H1 (cell line): Measurements from ENCODE around the gene ANO6. TPM values are rescaled to one million over a fixed set of nuclear protein-coding genes. Genes with fewer than 3 reads are reported as not detected.

Experiments
- CTCF ChIA-PET: fragments of 300-600 bp; sonication (Branson Sonifier 250); formaldehyde crosslinking; loops from one replicate; lab custom pipeline; 2021; ENCODE audit not compliant: partially characterized antibody; lab: Charles Lee
- POLR2A ChIA-PET: fragments of 300-600 bp; sonication (Branson Sonifier 250); formaldehyde crosslinking; loops from one replicate; lab custom pipeline; 2021; ENCODE audit warnings: inconsistent platforms; ENCODE audit not compliant: partially characterized antibody; lab: Charles Lee
- DNase-seq, 2 experiments: peaks; one replicate each; pipeline versions ENCODE4 v3.0.0 to v3.0.0-alpha.2; 2010 to 2022; ENCODE audit warnings: low spot score in 2 of 2, low read depth in 1 of 2, mixed read lengths in 1 of 2
- FAIRE-seq: peaks from 2 replicates; lab custom pipeline; 2011; peaks lifted over from hg19 to GRCh38; lab: Jason Lieb, UNC
- H2AFZ ChIP-seq: 2 replicates; pipeline ENCODE4 v1.8.1; 2012; ENCODE audit warnings: low read length, inconsistent platforms
- H2AK5ac ChIP-seq: 2 replicates; pipeline ENCODE4 v1.6.1; 2013; ENCODE audit warnings: low read depth, low read length
- H2BK120ac ChIP-seq: replicated peaks from 2 replicates; pipeline ENCODE3; 2013; ENCODE audit warnings: low read depth, low read length, inconsistent platforms
- H2BK12ac ChIP-seq: 2 replicates; pipeline ENCODE4 v1.6.1; 2013; ENCODE audit warnings: low read depth, low read length
- H2BK15ac ChIP-seq: 2 replicates; pipeline ENCODE4 v1.6.1; 2013; ENCODE audit warnings: low read length
- H2BK20ac ChIP-seq: 2 replicates; pipeline ENCODE4 v1.6.1; 2013; ENCODE audit warnings: low read length
- H2BK5ac ChIP-seq: 2 replicates; pipeline ENCODE4 v1.6.1; 2013; ENCODE audit warnings: low read depth, low read length
- H3K14ac ChIP-seq: 2 replicates; pipeline ENCODE4 v1.6.1; 2013; ENCODE audit warnings: inconsistent platforms; ENCODE audit not compliant: insufficient read length
- H3K18ac ChIP-seq: 2 replicates; pipeline ENCODE4 v1.6.1; 2013; ENCODE audit warnings: low read length; ENCODE audit errors: extremely low read depth
- H3K23ac ChIP-seq: 2 replicates; pipeline ENCODE4 v1.6.1; 2013; ENCODE audit warnings: inconsistent platforms; ENCODE audit not compliant: insufficient read length
- H3K23me2 ChIP-seq: 2 replicates; pipeline ENCODE4 v1.6.1; 2013; ENCODE audit warnings: low read depth, low read length
- H3K27ac ChIP-seq: 2 replicates; pipeline ENCODE4 v1.6.1; 2011; ENCODE audit warnings: low read depth, low read length, inconsistent platforms
- H3K27me3 ChIP-seq, 4 experiments: replicated peaks in 1 of 4; 1 replicate in 1 of 4; 2 replicates in 3 of 4; pipeline versions ENCODE4 v1.6.1 to v1.8.1; 2011 to 2013; ENCODE audit warnings: low read length in 3 of 4, mild to moderate bottlenecking in 3 of 4, inconsistent platforms in 2 of 4, mixed read lengths in 2 of 4, moderate library complexity in 1 of 4; ENCODE audit not compliant: control insufficient read depth in 3 of 4, insufficient read depth in 3 of 4; ENCODE audit errors: extremely low read depth in 1 of 4
- H3K36me3 ChIP-seq, 4 experiments: 2 replicates each; pipeline versions ENCODE4 v1.6.1 to v1.8.1; 2011 to 2013; ENCODE audit warnings: mild to moderate bottlenecking in 4 of 4, low read length in 3 of 4, moderate library complexity in 2 of 4, control low read depth in 1 of 4, inconsistent platforms in 1 of 4; ENCODE audit not compliant: insufficient read depth in 4 of 4, control insufficient read depth in 2 of 4
- H3K4ac ChIP-seq: replicated peaks from 2 replicates; pipeline ENCODE3; 2013; ENCODE audit warnings: low read length, low read depth, mixed read lengths, inconsistent platforms; ENCODE audit not compliant: insufficient read length
- H3K4me1 ChIP-seq, 4 experiments: replicated peaks in 1 of 4; 1 replicate in 1 of 4; 2 replicates in 3 of 4; pipeline versions ENCODE4 v1.6.1 to v1.8.1; 2011 to 2013; ENCODE audit warnings: low read length in 3 of 4, inconsistent platforms in 2 of 4, mixed read lengths in 1 of 4; ENCODE audit not compliant: insufficient read depth in 4 of 4, control insufficient read depth in 3 of 4
- H3K4me2 ChIP-seq, 2 experiments: 2 replicates each; pipeline versions ENCODE4 v1.6.1 to v1.8.1; 2011 to 2013; ENCODE audit warnings: low read depth in 2 of 2, low read length in 2 of 2, control low read depth in 1 of 2, inconsistent platforms in 1 of 2, mild to moderate bottlenecking in 1 of 2; ENCODE audit not compliant: insufficient read depth in 1 of 2
- H3K4me3 ChIP-seq, 4 experiments: fragments of 200-600, 300-600 bp in 1 of 4; sonication (generic), shearing (Covaris generic), sonication (Bioruptor Twin) in 1 of 4; 2 replicates each; pipeline versions ENCODE4 v1.5.1 to v1.8.1; 2011 to 2016; ENCODE audit warnings: low read length in 4 of 4, low read depth in 3 of 4, control low read depth in 2 of 4, inconsistent platforms in 2 of 4, mild to moderate bottlenecking in 2 of 4, mixed read lengths in 1 of 4, moderate library complexity in 1 of 4; ENCODE audit not compliant: insufficient read depth in 2 of 4; ENCODE audit errors: extremely low read depth in 1 of 4
- H3K56ac ChIP-seq: replicated peaks from 2 replicates; pipeline ENCODE3; 2013; ENCODE audit warnings: low read depth, mild to moderate bottlenecking, mixed read lengths, low read length, inconsistent platforms; ENCODE audit not compliant: insufficient read length
- H3K79me1 ChIP-seq: 2 replicates; pipeline ENCODE4 v1.6.1; 2013; ENCODE audit warnings: low read depth, low read length, control low read depth
- H3K79me2 ChIP-seq, 2 experiments: 2 replicates each; pipeline versions ENCODE4 v1.6.1 to v1.8.1; 2012 to 2013; ENCODE audit warnings: low read length in 2 of 2, mild to moderate bottlenecking in 2 of 2, inconsistent platforms in 1 of 2; ENCODE audit not compliant: insufficient read depth in 2 of 2, control insufficient read depth in 1 of 2
- H3K9ac ChIP-seq, 4 experiments: replicated peaks in 1 of 4; 1 replicate in 1 of 4; 2 replicates in 3 of 4; pipeline versions ENCODE4 v1.6.1 to v1.8.1; 2011 to 2013; ENCODE audit warnings: low read depth in 3 of 4, low read length in 3 of 4, control low read depth in 2 of 4, mild to moderate bottlenecking in 2 of 4, moderate library complexity in 2 of 4, inconsistent platforms in 1 of 4; ENCODE audit errors: extremely low read depth in 1 of 4
- H3K9me3 ChIP-seq, 2 experiments: 2 replicates each; pipeline versions ENCODE4 v1.6.1 to v1.8.1; 2012 to 2013; ENCODE audit warnings: mild to moderate bottlenecking in 2 of 2, moderate library complexity in 2 of 2, control low read depth in 1 of 2, inconsistent platforms in 1 of 2, low read depth in 1 of 2, low read length in 1 of 2, mixed read lengths in 1 of 2; ENCODE audit not compliant: insufficient read depth in 2 of 2
- H4K20me1 ChIP-seq, 2 experiments: replicated peaks in 1 of 2; 2 replicates each; pipeline versions ENCODE3 to v1.8.1; 2011 to 2013; ENCODE audit warnings: inconsistent platforms in 2 of 2, low read length in 2 of 2, mild to moderate bottlenecking in 1 of 2; ENCODE audit not compliant: insufficient read depth in 2 of 2, control insufficient read depth in 1 of 2
- H4K5ac ChIP-seq: 2 replicates; pipeline ENCODE4 v1.6.1; 2013; ENCODE audit warnings: low read length, low read depth, mixed read lengths, inconsistent platforms; ENCODE audit not compliant: insufficient read length
- H4K8ac ChIP-seq: 2 replicates; pipeline ENCODE4 v1.8.0; 2013; ENCODE audit warnings: mild to moderate bottlenecking, moderate library complexity, low read length, inconsistent platforms; ENCODE audit not compliant: insufficient read depth; ENCODE audit errors: extremely low read depth
- H4K91ac ChIP-seq: replicated peaks from 2 replicates; pipeline ENCODE3; 2013; ENCODE audit warnings: low read length, mixed read lengths, inconsistent platforms; ENCODE audit not compliant: insufficient read length
- ATF3 ChIP-seq: IDR thresholded peaks from 2 replicates; pipeline ENCODE4 v1.6.1; 2011; ENCODE audit warnings: low read depth, mild to moderate bottlenecking, low read length; ENCODE audit not compliant: insufficient read depth
- BCL11A ChIP-seq, 2 experiments: IDR thresholded peaks; one replicate each; pipeline ENCODE4 v1.6.1; 2011; ENCODE audit warnings: low read depth in 2 of 2, low read length in 2 of 2, mild to moderate bottlenecking in 2 of 2
- BRCA1 ChIP-seq: IDR thresholded peaks from 2 replicates; pipeline ENCODE4 v1.6.1; 2012; ENCODE audit warnings: low read depth, low read length, improper control_type of control experiment
- CBX5 ChIP-seq: fragments of 300-800, 300-1000 bp; sonication (generic); IDR thresholded peaks from 2 replicates; pipeline ENCODE4 v1.7.1; 2016; ENCODE audit warnings: antibody characterized with exemption, low read length, low read depth
- HDAC6 ChIP-seq: IDR thresholded peaks from one replicate; pipeline ENCODE4 v1.7.1; 2012; ENCODE audit warnings: low read depth, mild to moderate bottlenecking, inconsistent platforms, low read length, moderate library complexity
- JUN ChIP-seq: IDR thresholded peaks from 2 replicates; pipeline ENCODE4 v1.6.1; 2011; ENCODE audit warnings: low read depth, mild to moderate bottlenecking, improper control_type of control experiment, low read length
- PHF8 ChIP-seq: fragments of 200-600 bp; sonication (generic); conservative IDR thresholded peaks from 2 replicates; pipeline ENCODE4 v1.7.1; 2012; ENCODE audit warnings: low read depth, mild to moderate bottlenecking, inconsistent platforms, low read length, moderate library complexity
- RFX5 ChIP-seq: IDR thresholded peaks from 2 replicates; pipeline ENCODE4 v1.6.1; 2011; ENCODE audit warnings: low read depth, low read length, improper control_type of control experiment, borderline replicate concordance
- SP1 ChIP-seq: IDR thresholded peaks from 2 replicates; pipeline ENCODE4 v1.6.1; 2011; ENCODE audit warnings: low read depth, low read length
- TAF7 ChIP-seq: optimal IDR thresholded peaks from 2 replicates; pipeline ENCODE3; 2011; ENCODE audit warnings: low read depth, mild to moderate bottlenecking, inconsistent platforms, low read length, moderate library complexity, borderline replicate concordance
- TBP ChIP-seq: IDR thresholded peaks from 2 replicates; pipeline ENCODE4 v1.6.1; 2011; ENCODE audit warnings: low read depth, low read length, improper control_type of control experiment
- WGBS, 2 experiments: shearing (Covaris generic) in 1 of 2; methylation state at CpG; one replicate each; pipeline versions ENCODE4 v1.1.6 to v1.1.7; 2013 to 2015; ENCODE audit warnings: low lambda C conversion rate in 2 of 2, mixed read lengths in 2 of 2, inconsistent platforms in 1 of 2, low coverage in 1 of 2, missing lambda C conversion rate in 1 of 2; ENCODE audit not compliant: insufficient replicate concordance in 2 of 2, insufficient coverage in 1 of 2, insufficient read length in 1 of 2; ENCODE audit errors: extremely low coverage in 1 of 2, missing lambda C conversion rate in 1 of 2; 5-methylcytosine and 5-hydroxymethylcytosine counted together
- polyA plus RNA-seq, 7 experiments: library from polyadenylated mRNA; depleted of rRNA in 3 of 7; stranded (reverse) in 5 of 7; unstranded in 2 of 7; fragments of >200 nt in 5 of 7; fragments of 200-250 nt in 2 of 7; gene quantifications; 1 replicate in 5 of 7; 2 replicates in 1 of 7; 4 replicates in 1 of 7; pipeline versions ENCODE4 v1.2.1 to v1.2.3, GENCODE V29; 2011 to 2013; ENCODE audit warnings: missing spikeins in 2 of 7, mixed read lengths in 2 of 7
- total RNA-seq: library from RNA; stranded (reverse); fragmentation: NEBNext Ultra II Directional; extraction: Animal tissue kit (Norgen Biotek cat#: 25700); gene quantifications from 2 replicates; pipeline ENCODE4 v1.2.1, GENCODE V29; 2021

Gene ANO6
- total and polyA plus RNA-seq, 2 of the 8 experiments (the other 6 are each of a cell fraction or from before 2014, with no cell fraction given), result 15.1 to 39.7 TPM

- no peaks in the 10 kb centered on the region for H3K9me3 ChIP-seq
- H3K27me3 ChIP-seq, result no peaks in the 10 kb centered on the region
- no peak overlapping the region for H2BK5ac ChIP-seq
- no peak overlapping the region for H3K23ac ChIP-seq
- no peak overlapping the region for H3K4me3 ChIP-seq
- no peak overlapping the region for H2AK5ac ChIP-seq
- H3K4ac ChIP-seq, result no peak overlapping the region
- H3K79me2 ChIP-seq, result peaks cover 0 to 28% of the 10 kb centered on the region in 2 experiments; a peak in 2 of 4 replicates
- peaks cover 0 to 2% (median 0%) of the 10 kb centered on the region in 4 experiments; a peak in 3 of 7 replicates for H3K4me1 ChIP-seq
- H2AFZ ChIP-seq, result no peak overlapping the region
- POLR2A ChIA-PET, result no interaction called here
- no peak overlapping the region for H3K14ac ChIP-seq
- H4K91ac ChIP-seq, result no peak overlapping the region
- no peak overlapping the region for H3K9ac ChIP-seq
- WGBS, 2 experiments, result 100% methylated on average over 1 of the region's 1 CpG; no CpG with 5 or more reads in 1 of the 2 experiments
- DNase-seq, result no peak
- H4K8ac ChIP-seq, result no peak overlapping the region
- FAIRE-seq, result no peak
- H3K4me2 ChIP-seq, result no peak overlapping the region
- no peak overlapping the region for H2BK20ac ChIP-seq
- no peak overlapping the region for H2BK15ac ChIP-seq
- H2BK12ac ChIP-seq, result no peak overlapping the region
- H3K56ac ChIP-seq, result no peak overlapping the region
- H3K27ac ChIP-seq, result no peak overlapping the region
- no peaks in the 10 kb centered on the region for H3K23me2 ChIP-seq
- H3K36me3 ChIP-seq, result no peaks in the 10 kb centered on the region; a peak in 2 of 8 replicates
- H4K20me1 ChIP-seq, result peaks cover 2 to 4% of the 10 kb centered on the region in 2 experiments
- H4K5ac ChIP-seq, result no peak overlapping the region
- H2BK120ac ChIP-seq, result no peak overlapping the region
- no peak overlapping the region for H3K18ac ChIP-seq
- peaks cover 2% of the 10 kb centered on the region; the same call in 1 of the 2 replicates for H3K79me1 ChIP-seq
- CTCF ChIA-PET, result interaction anchor here (1.0 to 3.8 kb wide), 2 partner anchors 9 to 110 kb away, joined by 3 to 13 read pairs; no protein-coding TSS in a partner anchor
- TF ChIP-seq JUN (no peak), TBP (no peak), ATF3 (no peak), RFX5 (no peak), BCL11A (IDR thresholded peaks at IDR 0.05; ENCODE audit: low read depth in 2 of 2, low read length in 2 of 2) (no peak), SP1 (no peak), TAF7 (no peak), PHF8 (no peak), CBX5 (no peak), BRCA1 (no peak), HDAC6 (no peak)
These were observed 62.6 kb downstream of the ANO6 start for GRCh38 chr12:45278447-45278846.
